Endothelial cell of hepatic sinusoid (primary cell): ENCODE results near the gene KRTAP20-3.

ENCODE experiments used
- in situ Hi-C: cut with HindIII; loops from 2 replicates; pipeline ENCODE4 v1.10.0; 2017; ENCODE audit warnings: low sequenced_read_pairs

KRTAP20-3 gene

GRCh38 chr21:30642564-30642963, at the start of gene KRTAP20-3:
KRTAP20-3 (plus strand) TSS chr21:30642864.
- in situ Hi-C loops = no loop called here

GRCh38 chr21:30598802-30599201, 43.9 kb upstream of the KRTAP20-3 start, which contains the start of gene KRTAP6-2:
KRTAP6-2 (minus strand) TSS chr21:30598902; CDS start chr21:30598874, 28 bp downstream.
- in situ Hi-C loops = no loop called here

GRCh38 chr21:30600787-30601186, 41.9 kb upstream of the KRTAP20-3 start, which contains the start of gene KRTAP22-1:
KRTAP22-1 (plus strand) TSS chr21:30601087.
- in situ Hi-C loops = no loop called here

GRCh38 chr21:30605968-30606367, 36.7 kb upstream of the KRTAP20-3 start:
- in situ Hi-C loops = no loop called here

- in situ Hi-C loops = no loop called here
These were observed 30.5 kb upstream of the KRTAP20-3 start for GRCh38 chr21:30612132-30612531.

- in situ Hi-C loops = no loop called here
These were observed 28.8 kb upstream of the KRTAP20-3 start, which contains the start of gene KRTAP6-1 for GRCh38 chr21:30613836-30614235. KRTAP6-1 (minus strand) TSS chr21:30613930; CDS start chr21:30613904, 26 bp downstream.

GRCh38 chr21:30615199-30615598, 27.5 kb upstream of the KRTAP20-3 start:
- in situ Hi-C loops = no loop called here

GRCh38 chr21:30616125-30616524, 26.5 kb upstream of the KRTAP20-3 start, which contains the start of gene KRTAP20-1:
KRTAP20-1 (plus strand) TSS chr21:30616425; CDS start chr21:30616455, 30 bp downstream.
- in situ Hi-C loops = no loop called here

GRCh38 chr21:30620080-30620479, 22.6 kb upstream of the KRTAP20-3 start:
- in situ Hi-C loops = no loop called here

- in situ Hi-C loops = no loop called here
These were observed 22.1 kb upstream of the KRTAP20-3 start, which contains the start of gene KRTAP20-4 for GRCh38 chr21:30620522-30620921. KRTAP20-4 (plus strand) TSS chr21:30620627.

- in situ Hi-C loops = no loop called here
These were observed 19.3 kb upstream of the KRTAP20-3 start for GRCh38 chr21:30623362-30623761.

- in situ Hi-C loops = no loop called here
These were observed 17.1 kb upstream of the KRTAP20-3 start for GRCh38 chr21:30625449-30626165.

- in situ Hi-C loops = no loop called here
These were observed 14.6 kb upstream of the KRTAP20-3 start for GRCh38 chr21:30628109-30628508.

GRCh38 chr21:30629200-30629599, 13.5 kb upstream of the KRTAP20-3 start:
- in situ Hi-C loops = no loop called here

- in situ Hi-C loops = no loop called here
These were observed 7.8 kb upstream of the KRTAP20-3 start, which contains the start of gene KRTAP20-2 for GRCh38 chr21:30634906-30635305. KRTAP20-2 (plus strand) TSS chr21:30635206; CDS start chr21:30635264, 58 bp downstream.

- in situ Hi-C loops = no loop called here
These were observed 4.0 kb upstream of the KRTAP20-3 start for GRCh38 chr21:30638686-30639085.

- in situ Hi-C loops = no loop called here
These were observed 4.3 kb downstream of the KRTAP20-3 start for GRCh38 chr21:30646904-30647414.

- in situ Hi-C loops = no loop called here
These were observed 10.2 kb downstream of the KRTAP20-3 start for GRCh38 chr21:30652891-30653290.

GRCh38 chr21:30668776-30669175, 26.1 kb downstream of the KRTAP20-3 start:
- in situ Hi-C loops = no loop called here

GRCh38 chr21:30672985-30673650, 30.5 kb downstream of the KRTAP20-3 start:
- in situ Hi-C loops = no loop called here

GRCh38 chr21:30674312-30674711, 31.6 kb downstream of the KRTAP20-3 start:
- in situ Hi-C loops = no loop called here
